A673 (cell line): ENCODE results near the gene JAKMIP1. TPM values are rescaled to one million over a fixed set of nuclear protein-coding genes. Genes with fewer than 3 reads are reported as not detected.

Source experiments
- BruUV-seq: library from RNA; stranded (reverse); fragments of 400-500 nt; replicated peaks from 2 replicates; lab custom pipeline; 2021; lab: Mats Ljungman, UMichigan
- CTCF ChIA-PET: fragments of 300-600 bp; sonication (Branson Sonifier 250); formaldehyde crosslinking; loops from one replicate; lab custom pipeline; 2022; ENCODE audit warnings: antibody characterized with exemption; lab: Charles Lee
- POLR2A ChIA-PET: fragments of 300-600 bp; sonication (Branson Sonifier 250); formaldehyde crosslinking; loops from one replicate; lab custom pipeline; 2022; ENCODE audit warnings: antibody characterized with exemption; ENCODE audit not compliant: low non-redundant PET; lab: Charles Lee
- DNase-seq: peaks from one replicate; pipeline ENCODE4 v3.0.0-alpha.2; 2015; ENCODE audit warnings: low spot score
- H3K27ac ChIP-seq: fragments of 200-600 bp; sonication (generic); 2 replicates; pipeline ENCODE4 v1.5.1; 2016; ENCODE audit warnings: mixed run types, low read depth, mild to moderate bottlenecking, mixed read lengths, antibody characterized with exemption, low read length; ENCODE audit not compliant: poor library complexity, severe bottlenecking
- H3K27me3 ChIP-seq: fragments of 200-600 bp; sonication (generic); replicated peaks from 2 replicates; pipeline ENCODE4 v1.6.1; 2017; ENCODE audit warnings: mixed run types, low read depth, mild to moderate bottlenecking, mixed read lengths, antibody characterized with exemption, low read length; ENCODE audit not compliant: insufficient read depth, poor library complexity
- H3K36me3 ChIP-seq: fragments of 200-600 bp; sonication (generic); 2 replicates; pipeline ENCODE4 v1.6.1; 2016; ENCODE audit warnings: mixed run types, mild to moderate bottlenecking, mixed read lengths, antibody characterized with exemption, low read length; ENCODE audit not compliant: insufficient read depth, poor library complexity, severe bottlenecking
- H3K4me1 ChIP-seq: fragments of 200-600 bp; sonication (generic); 2 replicates; pipeline ENCODE4 v1.6.1; 2017; ENCODE audit warnings: mixed run types, mild to moderate bottlenecking, mixed read lengths, antibody characterized with exemption, low read length; ENCODE audit not compliant: insufficient read depth, poor library complexity, severe bottlenecking
- H3K4me3 ChIP-seq: fragments of 200-600 bp; sonication (generic); 2 replicates; pipeline ENCODE4 v1.5.1; 2016; ENCODE audit warnings: low read depth, mixed run types, mild to moderate bottlenecking, mixed read lengths, low read length; ENCODE audit not compliant: poor library complexity, severe bottlenecking
- H3K9me3 ChIP-seq: fragments of 200-600 bp; sonication (generic); 2 replicates; pipeline ENCODE4 v1.6.1; 2016; ENCODE audit warnings: mixed run types, low read depth, mild to moderate bottlenecking, mixed read lengths, antibody characterized with exemption, low read length; ENCODE audit not compliant: poor library complexity, severe bottlenecking
- EZH2 ChIP-seq: fragments of 200-600 bp; sonication (generic); IDR thresholded peaks from 2 replicates; pipeline ENCODE4 v1.6.1; 2017; ENCODE audit warnings: borderline replicate concordance, low read depth, mild to moderate bottlenecking, mixed read lengths, antibody characterized with exemption, low read length; ENCODE audit not compliant: poor library complexity, severe bottlenecking
- intact Hi-C: fragments of 100-400 bp; cut with micrococcal nuclease; formaldehyde crosslinking; loops from one replicate; pipeline ENCODE4 v1.10.0; 2022; ENCODE audit not compliant: unreplicated experiment
- total RNA-seq: library from RNA; stranded (reverse); gene quantifications from 2 replicates; pipeline ENCODE4 v1.2.3, GENCODE V29; 2021
- TF ChIP-seq, protein P1 (sequence below): fragments of 300-800, 200-600 bp; sonication (generic); conservative IDR thresholded peaks from 2 replicates; pipeline ENCODE4 v1.5.1; 2017; ENCODE audit warnings: low read depth, mild to moderate bottlenecking, antibody characterized with exemption, low read length, moderate library complexity, mixed read lengths

JAKMIP1 gene
- total RNA-seq, 1 experiment from 2014 or later: not detected

DNA sequence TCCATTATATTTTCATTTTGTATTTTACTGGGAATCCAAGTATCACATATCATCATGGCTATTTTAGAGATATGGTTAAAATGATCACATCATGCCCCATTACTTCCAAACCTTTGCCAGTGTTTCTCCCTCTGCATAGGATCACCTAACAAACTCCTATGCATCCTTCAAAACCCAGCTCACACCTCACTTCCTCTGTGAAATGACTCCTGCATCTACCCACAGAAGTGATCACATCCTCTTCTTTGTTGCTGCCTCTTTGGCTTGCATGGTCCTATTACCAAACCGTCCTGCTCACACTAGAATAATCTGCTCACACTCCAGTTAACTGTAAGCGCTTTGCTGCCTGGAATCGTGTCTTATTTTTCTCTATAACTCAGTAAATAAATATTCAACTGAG, 107.4 kb downstream of the JAKMIP1 start:
- CTCF ChIA-PET: no interaction called here
- intact Hi-C loops: no loop called here
- POLR2A ChIA-PET: no interaction called here

DNA sequence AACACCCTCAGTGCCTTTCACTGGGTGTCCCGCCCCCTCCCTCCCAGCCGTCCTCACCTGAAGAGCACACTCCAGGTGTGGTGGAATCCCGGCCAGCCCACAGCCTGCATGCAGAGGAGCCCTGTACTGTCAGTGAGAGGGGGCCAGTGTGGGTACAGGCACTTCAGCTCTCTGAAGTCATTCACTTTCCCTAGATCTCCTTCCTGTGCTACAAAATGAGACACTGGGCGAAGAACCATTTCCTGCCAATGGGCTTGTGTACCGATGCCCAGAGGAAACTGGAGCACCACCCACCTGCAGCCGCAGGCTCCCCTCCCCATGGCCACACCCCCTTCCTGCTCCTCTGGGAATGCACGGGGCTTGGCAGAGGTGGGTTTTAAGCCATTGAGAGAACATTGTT, 108.2 kb downstream of the JAKMIP1 start:
- Histone ChIP-seq H3K4me1 (no peaks in the 10 kb centered on the region), H3K27ac (no peak overlapping the region), H3K9me3 (no peaks in the 10 kb centered on the region), H3K27me3 (peaks cover 15% of the 10 kb centered on the region), H3K36me3 (no peaks in the 10 kb centered on the region), H3K4me3 (no peak overlapping the region)
- no peak for TF ChIP-seq EZH2
- TF ChIP-seq, protein P1, sequence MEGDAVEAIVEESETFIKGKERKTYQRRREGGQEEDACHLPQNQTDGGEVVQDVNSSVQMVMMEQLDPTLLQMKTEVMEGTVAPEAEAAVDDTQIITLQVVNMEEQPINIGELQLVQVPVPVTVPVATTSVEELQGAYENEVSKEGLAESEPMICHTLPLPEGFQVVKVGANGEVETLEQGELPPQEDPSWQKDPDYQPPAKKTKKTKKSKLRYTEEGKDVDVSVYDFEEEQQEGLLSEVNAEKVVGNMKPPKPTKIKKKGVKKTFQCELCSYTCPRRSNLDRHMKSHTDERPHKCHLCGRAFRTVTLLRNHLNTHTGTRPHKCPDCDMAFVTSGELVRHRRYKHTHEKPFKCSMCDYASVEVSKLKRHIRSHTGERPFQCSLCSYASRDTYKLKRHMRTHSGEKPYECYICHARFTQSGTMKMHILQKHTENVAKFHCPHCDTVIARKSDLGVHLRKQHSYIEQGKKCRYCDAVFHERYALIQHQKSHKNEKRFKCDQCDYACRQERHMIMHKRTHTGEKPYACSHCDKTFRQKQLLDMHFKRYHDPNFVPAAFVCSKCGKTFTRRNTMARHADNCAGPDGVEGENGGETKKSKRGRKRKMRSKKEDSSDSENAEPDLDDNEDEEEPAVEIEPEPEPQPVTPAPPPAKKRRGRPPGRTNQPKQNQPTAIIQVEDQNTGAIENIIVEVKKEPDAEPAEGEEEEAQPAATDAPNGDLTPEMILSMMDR: no peak
- intact Hi-C loops: no loop called here
- DNase-seq: no peak
- BruUV-seq: no TSS peak
- ChIA-PET POLR2A (no interaction called here), CTCF (no interaction called here)

More for the DNA sequence above, 107.4 kb downstream of the JAKMIP1 start:
- Histone ChIP-seq H3K36me3 (no peaks in the 10 kb centered on the region), H3K4me1 (no peaks in the 10 kb centered on the region), H3K9me3 (no peaks in the 10 kb centered on the region), H3K4me3 (no peak overlapping the region), H3K27me3 (peaks cover 15% of the 10 kb centered on the region), H3K27ac (no peak overlapping the region)
- DNase-seq: no peak
- TF ChIP-seq, protein P1: no peak
- no peak for TF ChIP-seq EZH2
- BruUV-seq: no TSS peak

DNA sequence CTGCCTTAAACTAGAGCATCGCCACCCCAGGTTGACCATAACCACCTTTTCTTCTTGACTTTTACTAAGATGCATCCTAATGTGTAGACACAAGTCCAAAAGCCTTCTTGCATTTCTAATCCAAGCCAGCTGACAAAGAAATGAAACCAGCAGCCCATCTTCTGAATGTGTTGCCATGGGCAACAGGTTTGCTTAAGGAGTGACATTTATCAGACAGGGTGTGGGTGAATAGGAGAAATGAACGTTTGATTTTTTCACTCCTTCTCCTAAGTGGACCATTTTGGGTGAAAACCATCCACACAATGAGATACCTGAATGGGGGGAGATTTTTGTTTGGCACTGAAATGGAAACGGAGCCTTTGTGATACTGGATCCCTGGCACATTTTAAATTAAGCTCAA, 109.4 kb downstream of the JAKMIP1 start:
- Histone ChIP-seq H3K4me1 (no peaks in the 10 kb centered on the region), H3K4me3 (no peak overlapping the region), H3K27ac (no peak overlapping the region), H3K36me3 (no peaks in the 10 kb centered on the region), H3K27me3 (peaks cover 15% of the 10 kb centered on the region), H3K9me3 (no peaks in the 10 kb centered on the region)
- ChIA-PET POLR2A (no interaction called here), CTCF (interaction anchor here (0.5 kb wide), 1 partner anchor 1484 kb away, joined by 6 read pairs; no protein-coding TSS in a partner anchor)
- TF ChIP-seq, protein P1: no peak
- no peak for TF ChIP-seq EZH2
- intact Hi-C loops: no loop called here
- DNase-seq: no peak
- BruUV-seq: no TSS peak
